Psoas muscle (tissue), 8 donors: Measurements from ENCODE around the gene PDCD7. TPM values are rescaled to one million over a fixed set of nuclear protein-coding genes. Genes with fewer than 3 reads are reported as not detected.

Experiments
- ATAC-seq, 4 donors: fragments of 200-7000 bp; cut with Tn5 transposase; one replicate each; pipeline ENCODE4 v1.9.1; 2020; ENCODE audit warnings: moderate library complexity in 3 of 4, mild to moderate bottlenecking in 2 of 4
- DNase-seq, 2 donors: peaks; one replicate each; pipeline ENCODE4 v3.0.0-alpha.2; 2020
- H3K27ac ChIP-seq: fragments of 200-600 bp; one replicate; pipeline ENCODE4 v1.8.0; 2022
- H3K27me3 ChIP-seq, 3 donors: fragments of 200-600 bp in 1 of 3; one replicate each; pipeline versions ENCODE4 v1.6.1 to v1.8.0; 2013 to 2022; ENCODE audit warnings: low read length in 2 of 3, mild to moderate bottlenecking in 2 of 3, moderate library complexity in 1 of 3; ENCODE audit not compliant: insufficient read depth in 3 of 3
- H3K36me3 ChIP-seq, 2 donors: fragments of 200-600 bp in 1 of 2; one replicate each; pipeline versions ENCODE4 v1.6.1 to v1.8.0; 2013 to 2022; ENCODE audit warnings: low read depth in 1 of 2, mild to moderate bottlenecking in 1 of 2, moderate library complexity in 1 of 2; ENCODE audit not compliant: insufficient read depth in 1 of 2
- H3K4me1 ChIP-seq: fragments of 200-600 bp; one replicate; pipeline ENCODE4 v1.8.0; 2022
- H3K4me3 ChIP-seq: fragments of 200-600 bp; one replicate; pipeline ENCODE4 v1.8.0; 2022; ENCODE audit warnings: mild to moderate bottlenecking
- H3K9me3 ChIP-seq: fragments of 200-600 bp; one replicate; pipeline ENCODE4 v1.8.0; 2022
- CTCF ChIP-seq: fragments of 200-600 bp; IDR thresholded peaks from one replicate; pipeline ENCODE4 v1.8.0; 2022; ENCODE audit warnings: antibody characterized with exemption
- WGBS, 3 donors: extraction: QIAGEN DNeasy Blood & Tissue Kit; methylation state at CpG; one replicate each; pipeline versions ENCODE4 v1.1.6 to v1.1.7; 2013; 5-methylcytosine and 5-hydroxymethylcytosine counted together
- intact Hi-C, 2 donors: fragments of 100-400 bp; cut with DNase I; formaldehyde crosslinking; loops; one replicate each; pipeline versions ENCODE4 v1.11.0 to v1.14.2; 2022
- polyA plus RNA-seq, 3 donors: library from polyadenylated mRNA; stranded (reverse); fragments of 200-250 nt; gene quantifications; one replicate each; pipeline ENCODE4 v1.2.3, GENCODE V29; 2013
- total RNA-seq, 4 donors: library from RNA; stranded (reverse); fragmentation: NEBNext Ultra II Directional in 2 of 4; extraction: Animal tissue kit (Norgen Biotek cat#: 25700) in 2 of 4; gene quantifications; one replicate each; pipeline versions ENCODE4 v1.2.1 to v1.2.4, GENCODE V29; 2021 to 2023
- donor health status: healthy with polysubstance abuse.
- donor health status: DM: no; HTN: no; CAD: no; lungs with moderate emphysema.
- donor health status: Bipolar disorder and iron deficiency.
- donor health status: healthy.
- donor health status: DM: yes; HTN: yes; CAD: no.
- donor health status: DM: no; HTN: no; CAD: no.
- donor health status: DM: no; HTN: no; CAD: no.
- donor health status: DM: yes; HTN: yes; CAD: no.

The PDCD7 gene
- total and polyA plus RNA-seq, 7 donors, result 6.8 to 22.4 (median 14.5) TPM

- DNase-seq, result no peak
- no peaks in the 10 kb centered on the region for H3K27me3 ChIP-seq
- H3K27ac ChIP-seq, result no peak overlapping the region
- peak overlapping the region; percentile 91 for H3K4me3 ChIP-seq
- H3K9me3 ChIP-seq, result no peaks in the 10 kb centered on the region
- H3K4me1 ChIP-seq, result peaks cover 22% of the 10 kb centered on the region
- TF ChIP-seq CTCF, result no peak
- H3K36me3 ChIP-seq, result peaks cover 0 to 19% of the 10 kb centered on the region in 2 donors
- 93 to 95% (median 95%) methylated on average over 8 of the region's 8 CpGs for WGBS, 3 donors
- ATAC-seq, result no peak
- intact Hi-C loops, result no loop called here
Measured at GRCh38 chr15:65134538-65134937, 930 bp upstream of the PDCD7 start.

GRCh38 chr15:65132878-65133547 is 595 bp downstream of the PDCD7 start:
- peak; percentile 41 to 71 for DNase-seq
- no peak for TF ChIP-seq CTCF
- Histone ChIP-seq H3K4me3 (peak overlapping the region; percentile 91), H3K27ac (peak overlapping the region; percentile 91), H3K9me3 (no peaks in the 10 kb centered on the region), H3K36me3 (peaks cover 3 to 34% of the 10 kb centered on the region in 2 donors), H3K4me1 (peaks cover 22% of the 10 kb centered on the region), H3K27me3 (no peaks in the 10 kb centered on the region)
- intact Hi-C loops, result no loop called here
- peak; percentile 55 to 71 (median 64) for ATAC-seq
- WGBS, 3 donors, result 0% methylated on average over 54 to 93 of the region's 93 CpGs

GRCh38 chr15:65130941-65131340 is 2.7 kb downstream of the PDCD7 start:
- no peak for TF ChIP-seq CTCF
- intact Hi-C loops, result no loop called here
- no peak for DNase-seq
- no peak for ATAC-seq
- Histone ChIP-seq H3K27ac (no peak overlapping the region), H3K9me3 (no peaks in the 10 kb centered on the region), H3K36me3 (peaks cover 5 to 53% of the 10 kb centered on the region in 2 donors), H3K4me3 (no peak overlapping the region), H3K4me1 (peaks cover 22% of the 10 kb centered on the region), H3K27me3 (no peaks in the 10 kb centered on the region)
- WGBS, 3 donors, result 82 to 88% (median 83%) methylated on average over 5 of the region's 5 CpGs

- peak in 2 of 4 donors; percentile 53 to 55 for ATAC-seq
- intact Hi-C loops, result no loop called here
- Histone ChIP-seq H3K9me3 (no peaks in the 10 kb centered on the region), H3K27me3 (no peaks in the 10 kb centered on the region), H3K36me3 (peaks cover 13 to 90% of the 10 kb centered on the region in 2 donors), H3K4me1 (peaks cover 8% of the 10 kb centered on the region), H3K4me3 (no peak overlapping the region), H3K27ac (no peak overlapping the region)
- 59 to 72% (median 59%) methylated on average over 5 of the region's 5 CpGs for WGBS, 3 donors
- no peak for DNase-seq
- TF ChIP-seq CTCF, result no peak
Measured at GRCh38 chr15:65115542-65115941, 18.1 kb downstream of the PDCD7 start.

GRCh38 chr15:65115086-65115485 is 18.5 kb downstream of the PDCD7 start, which contains the start of gene UBAP1L:
TSS of gene UBAP1L (minus strand) at chr15:65115200. CDS start at chr15:65106215, 8,985 bp downstream.
- intact Hi-C loops, result no loop called here

More at GRCh38 chr15:65115086-65115485, 18.5 kb downstream of the PDCD7 start, which contains the start of gene UBAP1L:
- DNase-seq (no peak), ATAC-seq (peak in 3 of 4 donors; percentile 53 to 77 (median 68))
- 64 to 79% (median 67%) methylated on average over 2 of the region's 2 CpGs for WGBS, 3 donors
- Histone ChIP-seq H3K4me1 (peaks cover 8% of the 10 kb centered on the region), H3K36me3 (peaks cover 13 to 90% of the 10 kb centered on the region in 2 donors), H3K27ac (no peak within 1 kb of the TSS), H3K9me3 (no peaks in the 10 kb centered on the region), H3K27me3 (no peaks in the 10 kb centered on the region), H3K4me3 (no peak within 1 kb of the TSS)
- no peak for TF ChIP-seq CTCF
